OCI-LY3 (cell line): Measurements from ENCODE around the gene AREG.

ENCODE experiments used
- H2AFZ ChIP-seq: fragments of 200-600, 300-600 bp; shearing (Covaris generic); 2 replicates; pipeline ENCODE4 v1.6.0; 2014; ENCODE audit warnings: antibody characterized with exemption, low read depth, low read length
- H3K27ac ChIP-seq: fragments of 200-600, 300-600 bp; sonication (generic); 2 replicates; pipeline ENCODE4 v1.5.1; 2014; ENCODE audit warnings: mild to moderate bottlenecking, low read length, moderate library complexity, mixed read lengths
- H3K27me3 ChIP-seq: fragments of 200-600, 300-600 bp; sonication (generic); 2 replicates; pipeline ENCODE4 v1.6.1; 2014; ENCODE audit warnings: low read depth, low read length, mixed read lengths
- H3K36me3 ChIP-seq: fragments of 200-600, 300-600 bp; sonication (generic); replicated peaks from 2 replicates; pipeline ENCODE3; 2014; ENCODE audit warnings: low read depth, low read length, mixed read lengths
- H3K4me1 ChIP-seq: fragments of 300-600, 200-600 bp; sonication (generic); 2 replicates; pipeline ENCODE4 v1.6.1; 2014; ENCODE audit warnings: low read length, mixed read lengths
- H3K4me2 ChIP-seq: fragments of 200-600, 300-600 bp; sonication (generic); 2 replicates; pipeline ENCODE4 v1.6.1; 2014; ENCODE audit warnings: low read length, mixed read lengths
- H3K4me3 ChIP-seq: fragments of 300-600, 200-600 bp; sonication (generic); 2 replicates; pipeline ENCODE4 v1.5.1; 2014; ENCODE audit warnings: antibody characterized with exemption, mild to moderate bottlenecking, low read length, moderate library complexity
- H3K79me2 ChIP-seq: fragments of 300-600, 200-600 bp; shearing (Covaris generic); 2 replicates; pipeline ENCODE4 v1.6.1; 2014; ENCODE audit warnings: mild to moderate bottlenecking, low read length, mixed read lengths
- H3K9ac ChIP-seq: fragments of 300-600, 200-600 bp; shearing (Covaris generic); 2 replicates; pipeline ENCODE4 v1.6.0; 2014; ENCODE audit warnings: mild to moderate bottlenecking, low read length, moderate library complexity
- H3K9me3 ChIP-seq: fragments of 200-600, 300-600 bp; shearing (Covaris generic); 2 replicates; pipeline ENCODE4 v1.6.1; 2014; ENCODE audit warnings: low read length, mixed read lengths; ENCODE audit not compliant: insufficient read depth
- H4K20me1 ChIP-seq: fragments of 200-600, 300-600 bp; sonication (generic); 2 replicates; pipeline ENCODE4 v1.6.1; 2016; ENCODE audit warnings: low read length, mixed read lengths; ENCODE audit not compliant: insufficient read depth
- EZH2phosphoT487 ChIP-seq: fragments of 200-600 bp; shearing (Covaris generic); IDR thresholded peaks from 2 replicates; pipeline ENCODE4 v1.6.1; 2018; ENCODE audit warnings: antibody characterized with exemption, mixed run types, low read depth
- TF ChIP-seq, protein P1 (sequence below): fragments of 200-600, 300-600 bp; sonication (generic); IDR thresholded peaks from 2 replicates; pipeline ENCODE4 v1.5.1; 2014; ENCODE audit warnings: antibody characterized with exemption, low read length, low read depth

AREG gene

DNA sequence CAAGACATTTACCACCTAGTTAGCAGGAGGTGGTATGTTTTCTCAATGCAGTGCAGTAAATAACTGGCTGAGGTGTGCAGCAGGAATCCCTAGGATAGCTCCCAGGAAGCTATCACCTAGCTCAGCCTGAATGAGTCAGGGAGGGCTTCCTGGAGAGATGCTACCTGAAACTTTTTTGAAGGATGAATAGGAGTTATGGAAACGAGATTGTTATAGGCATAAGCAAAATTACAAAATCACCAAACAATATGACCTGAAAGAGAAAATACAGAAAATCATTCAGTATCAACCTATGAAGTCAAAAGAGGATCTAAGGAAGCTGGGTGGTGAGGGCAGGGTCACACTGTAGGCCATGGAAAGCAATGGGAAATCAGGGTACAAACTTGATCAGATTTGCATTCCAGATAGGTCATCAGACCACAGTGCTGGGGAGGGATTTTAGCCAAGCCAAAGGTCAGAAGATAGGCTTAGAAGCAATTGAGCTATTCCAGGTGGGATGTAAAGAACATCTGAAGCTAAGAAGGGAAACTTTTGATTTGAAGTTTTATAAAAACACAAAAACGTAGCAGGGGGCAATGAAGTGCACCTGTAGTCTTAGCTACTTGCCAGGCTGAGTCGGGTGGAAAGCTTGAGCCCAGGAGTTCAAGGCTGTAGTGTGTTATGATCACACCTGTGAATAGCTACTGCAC lies 11.3 kb downstream of the AREG start:
- Histone ChIP-seq H4K20me1 (no peaks in the 10 kb centered on the region), H3K27me3 (no peaks in the 10 kb centered on the region), H3K4me3 (no peak overlapping the region), H3K4me2 (no peak overlapping the region), H3K27ac (no peak overlapping the region), H3K9me3 (no peaks in the 10 kb centered on the region), H2AFZ (no peak overlapping the region), H3K79me2 (no peaks in the 10 kb centered on the region), H3K4me1 (no peaks in the 10 kb centered on the region), H3K9ac (no peak overlapping the region), H3K36me3 (no peaks in the 10 kb centered on the region)
- no peak for TF ChIP-seq EZH2phosphoT487
- TF ChIP-seq, protein P1, sequence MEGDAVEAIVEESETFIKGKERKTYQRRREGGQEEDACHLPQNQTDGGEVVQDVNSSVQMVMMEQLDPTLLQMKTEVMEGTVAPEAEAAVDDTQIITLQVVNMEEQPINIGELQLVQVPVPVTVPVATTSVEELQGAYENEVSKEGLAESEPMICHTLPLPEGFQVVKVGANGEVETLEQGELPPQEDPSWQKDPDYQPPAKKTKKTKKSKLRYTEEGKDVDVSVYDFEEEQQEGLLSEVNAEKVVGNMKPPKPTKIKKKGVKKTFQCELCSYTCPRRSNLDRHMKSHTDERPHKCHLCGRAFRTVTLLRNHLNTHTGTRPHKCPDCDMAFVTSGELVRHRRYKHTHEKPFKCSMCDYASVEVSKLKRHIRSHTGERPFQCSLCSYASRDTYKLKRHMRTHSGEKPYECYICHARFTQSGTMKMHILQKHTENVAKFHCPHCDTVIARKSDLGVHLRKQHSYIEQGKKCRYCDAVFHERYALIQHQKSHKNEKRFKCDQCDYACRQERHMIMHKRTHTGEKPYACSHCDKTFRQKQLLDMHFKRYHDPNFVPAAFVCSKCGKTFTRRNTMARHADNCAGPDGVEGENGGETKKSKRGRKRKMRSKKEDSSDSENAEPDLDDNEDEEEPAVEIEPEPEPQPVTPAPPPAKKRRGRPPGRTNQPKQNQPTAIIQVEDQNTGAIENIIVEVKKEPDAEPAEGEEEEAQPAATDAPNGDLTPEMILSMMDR: no peak

DNA sequence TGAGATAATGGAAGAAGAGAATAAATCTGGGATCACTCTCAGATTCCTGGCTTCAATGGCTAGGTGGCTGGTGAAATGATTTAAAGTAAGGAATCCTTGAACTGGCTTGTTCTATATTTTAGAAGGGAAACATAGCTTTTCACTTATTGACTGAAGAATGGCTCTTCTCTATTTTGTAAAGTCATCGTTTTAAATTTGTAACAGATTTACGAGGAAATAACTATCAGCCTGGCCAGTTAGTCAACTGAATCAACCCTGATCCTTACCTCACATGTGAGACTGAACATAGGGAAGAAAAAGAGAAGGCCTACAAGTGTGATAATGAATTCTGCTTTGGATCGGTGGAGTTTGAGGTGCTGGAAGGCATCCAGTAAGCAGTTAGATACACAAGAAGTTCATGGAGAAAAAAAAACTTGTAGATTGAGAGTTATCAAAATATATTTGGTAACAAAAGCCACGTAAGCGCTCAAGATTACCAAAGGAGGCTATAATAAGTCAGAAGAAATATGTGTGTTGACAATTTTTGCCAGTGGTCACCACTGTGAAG lies 12.0 kb downstream of the AREG start:
- no peaks in the 10 kb centered on the region for H3K36me3 ChIP-seq
- no peak for TF ChIP-seq EZH2phosphoT487
- TF ChIP-seq, protein P1: no peak
- H3K79me2 ChIP-seq: no peaks in the 10 kb centered on the region
- no peak overlapping the region for H3K4me3 ChIP-seq
- H3K9ac ChIP-seq: no peak overlapping the region
- no peaks in the 10 kb centered on the region for H3K4me1 ChIP-seq
- no peaks in the 10 kb centered on the region for H3K27me3 ChIP-seq
- no peak overlapping the region for H2AFZ ChIP-seq
- no peaks in the 10 kb centered on the region for H4K20me1 ChIP-seq
- H3K9me3 ChIP-seq: no peaks in the 10 kb centered on the region
- H3K4me2 ChIP-seq: no peak overlapping the region
- H3K27ac ChIP-seq: no peak overlapping the region

DNA sequence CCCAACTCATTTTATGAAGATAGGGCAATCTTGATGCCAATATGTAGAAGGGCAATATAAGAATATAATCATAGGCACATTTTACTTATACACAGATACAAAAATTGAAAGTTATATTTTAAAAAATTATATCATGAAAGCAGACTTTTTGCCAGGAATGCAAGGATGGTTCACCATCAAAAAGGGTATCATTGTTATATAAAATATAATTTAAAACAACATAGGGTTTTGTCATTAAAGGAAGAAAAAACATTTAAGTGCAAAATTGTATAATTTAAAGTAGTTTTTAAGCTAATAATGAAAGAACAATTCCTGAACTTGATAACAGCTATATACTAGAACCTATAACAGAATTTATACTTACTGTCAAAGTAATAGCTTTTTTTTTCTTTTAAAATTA lies 15.9 kb downstream of the AREG start:
- no peaks in the 10 kb centered on the region for H3K36me3 ChIP-seq
- H3K27ac ChIP-seq: no peak overlapping the region
- no peak overlapping the region for H3K9ac ChIP-seq
- no peaks in the 10 kb centered on the region for H3K4me1 ChIP-seq
- H3K4me3 ChIP-seq: no peak overlapping the region
- no peak overlapping the region for H2AFZ ChIP-seq
- TF ChIP-seq, protein P1: no peak
- TF ChIP-seq EZH2phosphoT487: no peak
- no peak overlapping the region for H3K4me2 ChIP-seq
- H3K9me3 ChIP-seq: no peaks in the 10 kb centered on the region
- no peaks in the 10 kb centered on the region for H3K27me3 ChIP-seq
- H3K79me2 ChIP-seq: no peaks in the 10 kb centered on the region
- H4K20me1 ChIP-seq: no peaks in the 10 kb centered on the region

DNA sequence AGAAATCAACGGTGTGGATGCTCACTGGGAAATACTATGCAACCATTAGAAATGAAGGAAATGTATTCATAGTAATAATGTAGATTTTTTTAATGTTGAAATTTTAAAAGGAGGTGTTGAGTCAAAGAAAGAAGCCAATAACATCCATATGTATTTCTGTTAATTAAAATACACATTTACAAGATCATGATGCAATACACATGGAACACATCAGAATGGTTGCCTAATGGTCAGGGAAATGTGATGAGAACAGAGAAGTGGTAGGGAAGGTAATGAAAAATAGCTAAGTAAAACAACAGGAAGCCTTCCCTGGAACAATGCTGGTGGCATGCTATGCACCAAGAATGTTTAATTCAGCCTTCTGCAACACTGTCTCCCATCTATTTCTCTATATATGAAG lies 18.2 kb downstream of the AREG start:
- Histone ChIP-seq H2AFZ (no peak overlapping the region), H3K4me2 (no peak overlapping the region), H3K27ac (no peak overlapping the region), H3K9me3 (no peaks in the 10 kb centered on the region), H3K9ac (no peak overlapping the region), H4K20me1 (no peaks in the 10 kb centered on the region), H3K4me1 (no peaks in the 10 kb centered on the region), H3K79me2 (no peaks in the 10 kb centered on the region), H3K27me3 (no peaks in the 10 kb centered on the region), H3K36me3 (no peaks in the 10 kb centered on the region), H3K4me3 (no peak overlapping the region)
- no peak for TF ChIP-seq EZH2phosphoT487
- TF ChIP-seq, protein P1: no peak
